Effector CD4-positive, alpha-beta T cell (primary cell): ENCODE results near the gene THOC5.
"Not testable (repeated sequence)": the region's sequence is repeated elsewhere in the genome, so short reads cannot be mapped to it uniquely, and the experiment has no call there.

Experiments used
- DNase-seq: peaks from one replicate; pipeline ENCODE4 v3.0.0-alpha.2; 2020

The THOC5 gene

GRCh38 chr22:29503811-29504372 is 49.7 kb downstream of the THOC5 start:
- no peak for DNase-seq

GRCh38 chr22:29499852-29500251 is 53.7 kb downstream of the THOC5 start:
- DNase-seq: no peak

- no peak for DNase-seq
These were observed 59.9 kb downstream of the THOC5 start for GRCh38 chr22:29493636-29494035.

GRCh38 chr22:29491012-29491411 is 62.5 kb downstream of the THOC5 start:
- DNase-seq: no peak

- DNase-seq: not testable (repeated sequence)
These were observed 64.3 kb downstream of the THOC5 start for GRCh38 chr22:29489127-29489780.

DNA sequence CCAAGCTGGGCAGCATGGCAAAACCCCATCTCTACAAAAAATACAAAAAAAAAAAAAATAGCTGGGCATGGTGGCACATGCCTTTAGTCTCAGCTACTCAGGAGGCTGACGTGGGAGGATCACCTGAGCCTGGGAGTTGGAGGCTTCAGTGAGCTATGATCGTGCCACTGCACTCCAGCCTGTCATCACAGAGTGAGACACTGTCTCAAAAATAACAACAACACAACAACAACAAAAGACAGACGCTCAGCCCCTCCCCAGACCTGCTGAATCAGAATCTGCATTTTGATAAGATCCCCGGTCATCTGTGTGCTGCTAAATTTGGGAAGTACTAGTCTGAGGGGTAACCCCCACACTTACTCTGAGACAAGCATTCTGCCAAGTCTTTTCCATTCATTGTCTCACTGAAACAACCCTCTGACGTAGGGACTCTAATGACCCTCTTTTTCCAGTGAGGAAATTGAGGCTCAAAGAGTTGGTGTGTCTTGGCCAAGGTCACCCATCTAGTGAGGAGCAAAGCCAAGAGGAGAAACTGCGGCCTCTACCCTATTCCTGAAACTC is 66.1 kb downstream of the THOC5 start:
- no peak for DNase-seq

GRCh38 chr22:29485448-29485847 is 68.1 kb downstream of the THOC5 start:
- no peak for DNase-seq

DNA sequence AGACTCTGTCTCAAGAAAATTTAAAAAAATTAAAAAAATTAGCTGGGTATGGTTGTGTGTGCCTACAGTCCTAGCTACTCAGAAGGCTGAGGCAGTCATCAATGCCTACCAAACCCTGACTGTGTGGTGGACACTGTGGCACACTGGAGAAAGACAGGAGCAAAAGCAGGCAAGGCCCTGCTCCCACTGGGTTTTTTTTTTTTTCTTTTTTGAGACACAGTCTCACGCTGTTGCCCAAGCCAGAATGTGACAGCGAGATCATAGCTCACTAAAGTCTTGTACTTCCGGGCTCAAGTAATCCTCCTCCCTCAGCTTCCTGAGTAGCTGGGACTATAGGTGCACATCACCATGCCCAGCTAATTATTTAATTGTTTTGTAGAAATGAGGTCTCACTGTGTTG is 68.9 kb downstream of the THOC5 start:
- no peak for DNase-seq

DNA sequence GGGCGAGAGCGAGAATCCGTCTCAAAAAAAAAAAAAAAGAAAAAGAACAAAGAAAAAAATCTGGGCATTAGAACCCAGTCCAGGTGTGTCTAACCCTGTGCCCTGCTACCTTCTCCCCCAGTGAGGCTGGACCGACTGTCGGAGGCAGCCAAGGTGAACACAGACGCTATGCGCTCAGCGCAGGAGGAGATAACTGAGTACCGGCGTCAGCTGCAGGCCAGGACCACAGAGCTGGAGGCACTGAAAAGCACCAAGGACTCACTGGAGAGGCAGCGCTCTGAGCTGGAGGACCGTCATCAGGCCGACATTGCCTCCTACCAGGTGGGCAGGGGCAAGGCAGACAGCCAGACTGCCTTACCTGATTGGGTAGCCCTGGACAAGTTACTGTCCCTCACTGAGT is 70.3 kb downstream of the THOC5 start:
- no peak for DNase-seq

DNA sequence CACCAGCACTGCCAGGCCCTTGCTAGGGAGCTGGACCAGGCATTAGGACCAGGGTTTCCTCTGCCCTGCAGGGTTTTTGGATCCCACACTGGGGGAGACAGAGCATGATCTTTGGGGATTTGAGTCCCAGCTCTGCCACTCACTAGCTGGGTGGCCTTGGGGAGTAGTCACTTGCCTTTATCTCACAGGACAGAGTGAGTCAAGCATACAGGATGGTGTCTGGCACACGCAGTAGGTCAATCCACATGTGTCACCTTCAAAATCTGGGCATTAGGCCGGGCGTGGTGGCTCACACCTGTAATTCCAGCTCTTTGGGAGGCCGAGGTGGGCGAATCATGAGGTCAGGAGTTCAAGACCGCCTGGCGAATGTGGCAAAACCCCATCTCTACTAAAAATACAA is 70.8 kb downstream of the THOC5 start:
- DNase-seq: no peak

- no peak for DNase-seq
These were observed 71.3 kb downstream of the THOC5 start for GRCh38 chr22:29482253-29482652.

DNA sequence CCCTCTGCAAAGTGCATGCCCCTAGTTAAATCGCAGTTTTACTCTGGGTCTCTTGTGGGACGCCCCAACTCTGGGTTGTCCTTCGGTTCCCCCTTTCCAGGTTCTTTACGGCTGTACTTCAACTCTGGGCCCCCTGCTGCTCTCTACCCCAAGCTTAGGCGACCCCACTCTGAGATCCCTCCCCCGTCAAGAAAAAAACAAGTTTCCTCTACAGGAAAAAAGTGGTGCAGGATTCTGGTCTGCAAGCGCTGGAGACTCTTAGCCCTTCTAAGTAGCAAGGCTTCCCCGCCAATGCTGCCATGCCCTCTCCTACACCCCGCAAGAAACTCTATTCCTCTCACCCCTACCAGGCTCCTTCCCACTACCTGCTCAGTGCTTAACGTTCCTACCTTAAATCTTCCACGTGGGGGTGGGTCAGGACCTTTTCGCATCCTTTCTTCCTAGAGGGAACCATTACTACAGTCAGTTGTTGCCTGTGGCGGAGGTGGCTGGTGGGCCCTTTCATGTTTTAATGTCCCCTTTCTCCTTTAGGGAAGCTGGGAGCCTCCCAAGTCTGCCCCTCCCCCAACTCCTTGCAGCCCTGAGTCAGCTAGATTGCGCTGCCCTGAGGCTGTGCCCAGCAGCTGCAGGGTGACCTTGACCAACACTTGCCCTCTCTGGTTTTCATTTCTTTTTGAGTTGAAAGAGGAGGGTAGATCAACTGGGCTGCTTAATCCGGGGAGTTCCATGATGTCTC is 72.1 kb downstream of the THOC5 start:
- DNase-seq: no peak

DNA sequence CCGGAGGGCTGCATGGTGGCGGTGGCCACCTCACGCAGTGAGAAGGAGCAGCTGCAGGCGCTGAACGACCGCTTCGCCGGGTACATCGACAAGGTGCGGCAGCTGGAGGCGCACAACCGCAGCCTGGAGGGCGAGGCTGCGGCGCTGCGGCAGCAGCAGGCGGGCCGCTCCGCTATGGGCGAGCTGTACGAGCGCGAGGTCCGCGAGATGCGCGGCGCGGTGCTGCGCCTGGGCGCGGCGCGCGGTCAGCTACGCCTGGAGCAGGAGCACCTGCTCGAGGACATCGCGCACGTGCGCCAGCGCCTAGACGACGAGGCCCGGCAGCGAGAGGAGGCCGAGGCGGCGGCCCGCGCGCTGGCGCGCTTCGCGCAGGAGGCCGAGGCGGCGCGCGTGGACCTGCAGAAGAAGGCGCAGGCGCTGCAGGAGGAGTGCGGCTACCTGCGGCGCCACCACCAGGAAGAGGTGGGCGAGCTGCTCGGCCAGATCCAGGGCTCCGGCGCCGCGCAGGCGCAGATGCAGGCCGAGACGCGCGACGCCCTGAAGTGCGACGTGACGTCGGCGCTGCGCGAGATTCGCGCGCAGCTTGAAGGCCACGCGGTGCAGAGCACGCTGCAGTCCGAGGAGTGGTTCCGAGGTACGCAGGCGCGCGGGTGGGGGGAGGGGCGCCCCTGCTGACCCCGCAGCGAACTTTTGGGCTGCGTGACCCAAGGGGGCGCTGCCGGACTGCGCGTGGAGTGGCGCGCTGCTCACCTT is 72.9 kb downstream of the THOC5 start:
- no peak for DNase-seq

DNA sequence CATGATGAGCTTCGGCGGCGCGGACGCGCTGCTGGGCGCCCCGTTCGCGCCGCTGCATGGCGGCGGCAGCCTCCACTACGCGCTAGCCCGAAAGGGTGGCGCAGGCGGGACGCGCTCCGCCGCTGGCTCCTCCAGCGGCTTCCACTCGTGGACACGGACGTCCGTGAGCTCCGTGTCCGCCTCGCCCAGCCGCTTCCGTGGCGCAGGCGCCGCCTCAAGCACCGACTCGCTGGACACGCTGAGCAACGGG is 73.4 kb downstream of the THOC5 start:
- no peak for DNase-seq

DNA sequence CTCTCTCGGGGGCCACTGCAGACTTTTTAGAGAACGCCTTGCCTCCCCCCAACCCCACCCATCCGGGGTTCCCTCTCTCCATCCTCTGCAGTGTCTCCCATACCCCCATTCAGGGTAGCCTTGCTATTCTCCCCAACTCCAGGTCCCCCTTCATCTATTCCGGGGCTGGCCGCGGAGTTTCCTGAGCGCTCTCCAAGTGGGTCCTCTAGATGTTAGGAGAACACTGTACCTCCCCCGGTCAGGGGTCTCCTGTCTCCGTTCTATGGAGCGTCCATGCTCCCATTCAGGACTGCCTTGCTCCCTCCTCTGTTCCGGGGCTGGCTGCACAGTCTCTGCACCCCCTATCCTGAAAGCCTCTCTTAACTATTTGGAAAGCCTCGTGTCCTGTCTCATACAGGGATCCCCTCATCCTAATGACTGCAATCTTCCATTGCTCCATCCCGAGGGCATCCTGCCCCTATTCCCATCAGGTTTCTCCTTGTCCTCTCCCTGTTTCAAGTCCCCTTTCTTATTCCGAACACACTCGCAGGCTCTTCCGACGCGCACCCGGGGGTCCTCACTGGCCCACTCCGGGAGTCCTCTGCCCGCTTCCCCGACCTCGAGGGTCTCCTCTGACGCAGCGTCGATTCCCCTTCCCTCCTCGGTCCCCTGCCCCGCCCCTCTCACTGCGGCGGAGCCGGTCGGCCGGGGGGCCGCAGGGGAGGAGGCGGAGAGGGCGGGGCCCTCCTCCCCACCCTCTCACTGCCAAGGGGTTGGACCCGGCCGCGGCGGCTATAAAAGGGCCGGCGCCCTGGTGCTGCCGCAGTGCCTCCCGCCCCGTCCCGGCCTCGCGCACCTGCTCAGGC is 73.9 kb downstream of the THOC5 start, which contains the start of gene NEFH:
TSS of gene NEFH (plus strand) at position 802 of the 845 bp plus-strand sequence. CDS start 45 bp downstream, outside the sequence.
- DNase-seq: no peak

DNA sequence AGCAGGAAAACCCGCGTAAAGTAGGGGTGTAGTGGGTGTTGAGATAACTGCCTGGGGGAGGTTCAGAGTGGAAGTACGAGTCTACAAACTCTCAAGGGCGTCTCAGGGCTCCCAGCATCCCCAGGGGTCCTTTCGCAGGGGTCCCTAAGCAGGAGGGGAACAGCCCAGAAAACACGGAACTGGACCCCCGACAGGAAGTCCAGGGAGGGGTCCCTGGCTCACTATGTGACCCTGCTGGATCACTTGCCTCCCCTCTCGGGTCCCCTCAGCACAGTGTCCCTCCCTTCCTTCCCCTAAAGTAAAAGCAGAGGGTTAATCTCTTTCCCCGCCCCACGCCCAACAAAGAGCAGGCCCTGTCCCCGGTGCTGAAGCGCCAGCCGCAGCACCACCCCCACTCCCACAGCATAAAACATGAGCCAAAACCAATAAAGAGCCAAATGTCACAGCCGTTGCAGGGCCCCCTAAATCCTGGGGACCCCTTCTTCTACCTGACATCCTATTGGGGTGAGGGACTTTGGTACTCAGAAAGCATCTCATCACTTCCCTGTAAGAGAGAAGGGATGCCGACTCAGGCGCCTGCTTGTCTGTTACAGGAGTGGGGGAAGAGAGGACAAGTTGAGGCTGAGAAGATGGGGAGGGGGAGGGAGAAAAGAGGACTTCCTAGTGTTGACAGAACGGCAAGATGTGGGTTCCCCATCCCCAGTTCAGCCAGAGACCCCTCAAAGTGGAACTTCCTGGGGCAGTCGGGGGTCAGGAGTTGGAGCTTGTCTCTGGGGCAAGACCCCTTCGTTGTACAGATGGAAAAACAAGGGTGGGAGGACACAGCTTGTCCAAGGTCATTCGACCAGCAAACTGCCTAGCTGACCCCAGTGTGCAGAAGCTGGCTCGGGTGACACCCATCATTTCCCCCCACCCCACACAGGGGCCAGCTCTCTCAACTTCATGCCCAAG is 75.0 kb downstream of the THOC5 start:
- no peak for DNase-seq

GRCh38 chr22:29477723-29478318 is 75.7 kb downstream of the THOC5 start:
- DNase-seq: no peak

DNA sequence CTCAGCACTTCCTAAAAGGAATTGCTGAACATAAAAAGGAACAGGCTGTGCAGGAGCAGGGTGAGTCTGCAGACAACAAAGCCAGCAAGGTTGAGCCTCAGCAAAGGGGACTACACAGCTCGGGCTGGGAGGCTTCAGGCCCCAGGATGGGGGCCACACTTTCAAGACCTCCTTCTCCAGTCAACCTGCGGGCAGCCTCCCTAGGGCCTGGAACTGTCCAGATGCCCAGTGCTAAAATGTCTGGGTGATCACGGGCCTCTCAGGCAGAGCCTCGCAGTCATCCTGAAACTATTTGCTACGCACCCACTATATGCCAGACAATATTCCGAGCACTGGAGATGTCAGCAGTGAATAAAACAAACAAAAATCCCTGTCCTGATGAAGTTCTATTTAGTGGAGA is 77.4 kb downstream of the THOC5 start:
- no peak for DNase-seq

DNA sequence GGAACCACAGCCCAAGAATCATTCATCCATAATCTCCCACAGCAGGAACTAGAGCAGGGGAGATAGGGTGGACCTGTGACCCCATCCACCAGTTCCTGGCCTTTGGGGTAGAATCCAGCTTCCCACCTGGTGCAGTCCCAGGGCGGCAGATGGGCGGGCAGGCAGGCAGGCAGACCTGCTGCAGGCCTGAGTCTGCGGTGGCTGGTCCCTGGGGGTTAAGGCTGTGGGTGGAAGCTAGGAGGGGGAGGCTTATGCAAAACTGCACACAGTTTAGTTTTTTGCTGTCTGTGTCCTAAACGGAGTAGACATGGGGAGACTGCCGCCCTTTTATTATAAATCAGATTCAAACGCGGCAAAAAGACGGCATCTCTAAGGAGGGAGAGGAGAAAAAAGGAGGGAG is 78.0 kb downstream of the THOC5 start:
- no peak for DNase-seq

- DNase-seq: no peak
These were observed 80.6 kb downstream of the THOC5 start for GRCh38 chr22:29473001-29473400.
